GM20431 (cell line): ENCODE data around the gene ARMH4.

ENCODE experiments used
- in situ Hi-C: fragments of 300-500 bp; cut with MseI, MboI; formaldehyde crosslinking; loops from one replicate; pipeline ENCODE4 v1.15.0; 2020; ENCODE audit warnings: low sequenced_read_pairs; ENCODE audit not compliant: unreplicated experiment

Gene ARMH4

GRCh38 chr14:57979376-57980048, 172.5 kb downstream of the ARMH4 start:
- in situ Hi-C loops: no loop called here

- in situ Hi-C loops: no loop called here
Measured at GRCh38 chr14:57976701-57977100, 175.3 kb downstream of the ARMH4 start.

DNA sequence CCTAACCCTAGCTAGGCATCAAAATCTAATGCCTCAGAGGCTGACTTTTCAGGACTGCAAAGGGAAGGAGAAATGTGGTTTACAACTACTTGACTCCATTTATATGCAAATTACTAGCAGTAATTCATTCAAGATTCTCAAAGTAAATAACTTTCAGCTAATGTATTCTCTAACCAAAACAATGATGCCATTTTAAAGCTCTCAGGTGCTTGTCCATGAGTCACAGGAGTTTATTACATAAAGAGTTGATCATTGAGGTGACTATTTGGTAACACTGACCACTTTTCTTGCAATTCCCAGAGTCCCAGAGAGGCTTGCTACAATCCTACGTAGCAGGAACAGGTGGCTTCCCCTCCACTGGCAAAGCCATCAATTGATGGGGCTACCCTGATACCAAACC, 177.1 kb downstream of the ARMH4 start:
- in situ Hi-C loops: no loop called here

DNA sequence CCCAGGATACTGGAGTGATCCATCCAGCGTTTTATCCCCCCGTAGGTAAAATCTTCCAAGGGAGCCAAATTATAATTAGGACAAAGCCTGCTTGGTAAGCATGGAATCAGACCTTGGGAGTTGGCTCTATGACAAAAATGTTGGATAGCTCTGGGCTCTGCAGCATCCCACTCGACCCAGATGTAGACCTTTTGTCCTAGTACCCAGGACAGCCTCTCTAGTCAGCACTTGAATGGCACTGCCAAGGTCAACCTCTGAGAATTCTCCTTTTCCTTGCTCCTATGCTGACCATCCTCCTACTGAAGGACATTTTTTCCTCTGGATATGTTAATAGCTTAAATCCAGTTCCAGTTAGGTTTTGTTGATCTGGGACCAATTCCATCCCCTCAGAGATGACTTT, 181.4 kb downstream of the ARMH4 start:
- in situ Hi-C loops: no loop called here

- in situ Hi-C loops: no loop called here
Measured at GRCh38 chr14:57970175-57970574, 181.8 kb downstream of the ARMH4 start.

DNA sequence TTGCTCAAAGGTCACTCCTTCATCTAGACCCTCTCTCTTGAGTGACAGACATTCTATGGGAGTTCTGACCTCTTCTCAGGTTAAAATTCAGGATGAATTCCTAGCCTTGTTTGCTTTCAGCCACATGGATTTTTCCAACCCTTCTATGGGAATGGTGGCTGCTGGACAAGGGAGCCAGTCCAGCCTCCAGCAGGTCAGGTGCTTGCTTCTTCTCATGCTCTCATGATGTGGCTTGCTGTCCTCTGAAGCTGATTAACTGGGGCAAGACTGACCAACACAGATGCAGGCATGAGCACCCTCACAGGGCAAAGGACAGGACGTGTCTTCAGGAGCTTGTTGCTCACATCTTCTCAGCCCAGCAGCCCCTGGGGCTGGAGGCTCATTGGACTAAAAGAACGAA, 188.9 kb downstream of the ARMH4 start:
- in situ Hi-C loops: no loop called here

GRCh38 chr14:57962325-57963035, 189.5 kb downstream of the ARMH4 start:
- in situ Hi-C loops: no loop called here

- in situ Hi-C loops: no loop called here
Measured at GRCh38 chr14:57961786-57962060, 190.3 kb downstream of the ARMH4 start.

DNA sequence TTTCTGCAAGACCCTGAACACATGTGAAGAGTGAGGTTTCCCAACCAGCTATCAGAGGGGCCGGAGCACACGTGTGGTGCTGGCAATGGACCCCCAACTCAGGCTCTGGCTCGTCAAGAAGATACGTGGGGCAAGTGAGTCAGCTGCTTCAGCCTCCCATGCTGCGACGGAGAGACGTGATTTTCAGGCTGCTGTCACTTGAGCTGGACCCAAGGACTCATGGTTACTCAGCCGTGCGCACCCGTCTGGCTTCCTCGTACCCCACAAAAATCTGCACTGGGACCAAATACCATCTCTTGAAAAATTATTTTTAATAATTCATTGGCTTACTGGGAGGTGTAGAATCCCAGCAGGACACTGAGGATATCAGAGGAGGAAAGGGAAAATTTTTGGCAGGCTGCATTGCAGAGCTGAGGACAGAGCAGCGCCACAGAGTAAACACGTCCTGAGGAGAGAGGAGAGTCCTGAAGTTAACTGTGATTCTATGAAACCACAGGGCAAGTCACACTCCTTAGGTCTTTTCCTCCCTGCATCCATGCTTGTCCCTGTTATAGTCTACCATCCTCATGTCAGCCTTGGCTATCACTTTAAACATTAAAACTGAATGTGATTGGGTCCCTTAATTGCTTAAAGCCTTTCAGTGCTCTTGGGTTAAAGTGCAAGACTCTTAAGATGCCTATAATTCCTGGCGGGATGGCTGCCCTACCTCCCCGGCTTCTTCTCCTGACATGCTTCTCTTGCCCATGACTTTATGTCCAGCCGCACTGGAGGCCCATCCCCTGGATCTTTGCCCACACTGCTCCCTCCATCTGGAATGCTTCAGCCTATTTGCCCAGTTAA, 190.8 kb downstream of the ARMH4 start:
- in situ Hi-C loops: no loop called here

DNA sequence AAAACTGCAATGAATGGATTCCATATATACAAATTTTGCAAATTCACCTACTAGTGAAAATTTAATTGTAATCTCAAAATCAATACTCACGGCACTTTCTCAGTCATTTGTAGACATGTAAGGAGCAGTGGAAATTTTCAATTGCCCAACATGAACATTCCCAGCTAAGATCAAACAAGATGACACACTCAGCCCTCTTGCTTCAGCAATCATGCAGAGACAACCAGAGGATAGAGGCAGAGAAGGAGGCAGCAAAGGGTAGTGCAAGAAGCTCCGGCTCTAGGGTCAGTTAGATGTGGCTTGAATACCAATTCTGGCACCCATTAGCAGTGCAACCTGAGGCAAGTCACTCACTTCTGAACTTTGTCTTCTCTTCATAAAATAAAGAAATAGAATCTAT, 194.6 kb downstream of the ARMH4 start:
- in situ Hi-C loops: no loop called here
